ENCODE results near the gene IGSF23. TPM values are rescaled to one million over a fixed set of nuclear protein-coding genes. Genes with fewer than 3 reads are reported as not detected.

Gene IGSF23
- total RNA-seq, 6 experiments from 2014 or later, result not detected

DNA sequence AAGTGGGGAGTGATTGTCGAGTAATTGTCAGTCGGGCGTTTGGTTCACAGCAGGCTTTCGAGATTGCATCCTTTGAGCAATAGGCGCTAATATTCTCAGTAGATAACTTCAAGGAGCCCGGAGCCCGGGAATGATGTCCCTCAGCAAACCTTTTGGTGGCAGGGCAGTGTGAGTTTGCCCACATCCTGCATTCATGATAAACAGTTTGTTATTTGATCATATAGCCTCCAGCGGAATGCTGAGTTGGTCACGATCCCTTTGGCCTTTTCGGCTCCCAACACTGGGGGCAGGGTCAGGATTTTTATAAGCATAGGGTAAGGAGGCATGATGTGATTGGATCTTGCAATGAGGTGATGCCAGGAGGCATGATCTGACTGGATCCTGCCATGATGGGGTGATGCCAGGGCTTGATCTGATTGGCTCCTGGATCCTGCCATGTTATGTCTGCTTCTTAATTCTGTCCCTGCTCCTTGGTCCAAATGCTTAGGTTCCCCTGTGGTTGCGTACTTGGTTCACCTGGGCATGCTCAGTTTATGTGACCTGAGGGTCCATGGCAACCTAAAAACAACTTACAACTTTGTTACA is 38.2 kb upstream of the IGSF23 start:
- TF ChIP-seq, protein P1, sequence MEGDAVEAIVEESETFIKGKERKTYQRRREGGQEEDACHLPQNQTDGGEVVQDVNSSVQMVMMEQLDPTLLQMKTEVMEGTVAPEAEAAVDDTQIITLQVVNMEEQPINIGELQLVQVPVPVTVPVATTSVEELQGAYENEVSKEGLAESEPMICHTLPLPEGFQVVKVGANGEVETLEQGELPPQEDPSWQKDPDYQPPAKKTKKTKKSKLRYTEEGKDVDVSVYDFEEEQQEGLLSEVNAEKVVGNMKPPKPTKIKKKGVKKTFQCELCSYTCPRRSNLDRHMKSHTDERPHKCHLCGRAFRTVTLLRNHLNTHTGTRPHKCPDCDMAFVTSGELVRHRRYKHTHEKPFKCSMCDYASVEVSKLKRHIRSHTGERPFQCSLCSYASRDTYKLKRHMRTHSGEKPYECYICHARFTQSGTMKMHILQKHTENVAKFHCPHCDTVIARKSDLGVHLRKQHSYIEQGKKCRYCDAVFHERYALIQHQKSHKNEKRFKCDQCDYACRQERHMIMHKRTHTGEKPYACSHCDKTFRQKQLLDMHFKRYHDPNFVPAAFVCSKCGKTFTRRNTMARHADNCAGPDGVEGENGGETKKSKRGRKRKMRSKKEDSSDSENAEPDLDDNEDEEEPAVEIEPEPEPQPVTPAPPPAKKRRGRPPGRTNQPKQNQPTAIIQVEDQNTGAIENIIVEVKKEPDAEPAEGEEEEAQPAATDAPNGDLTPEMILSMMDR (IDR thresholded peaks at IDR 0.05), result no peak
- Mint-ChIP-seq H3K27me3 (ENCODE audit: insufficient read depth) (peaks cover 9% of the 10 kb centered on the region), H3K36me3 (ENCODE audit: low read depth) (no peaks in the 10 kb centered on the region), H3K27ac (no peak overlapping the region), H3K4me1 (ENCODE audit: low read depth) (peaks cover 7% of the 10 kb centered on the region; the same call in 1 of the 2 replicates), H3K4me3 (no peak overlapping the region), H3K9me3 (no peaks in the 10 kb centered on the region)
- no peak for DNase-seq

DNA sequence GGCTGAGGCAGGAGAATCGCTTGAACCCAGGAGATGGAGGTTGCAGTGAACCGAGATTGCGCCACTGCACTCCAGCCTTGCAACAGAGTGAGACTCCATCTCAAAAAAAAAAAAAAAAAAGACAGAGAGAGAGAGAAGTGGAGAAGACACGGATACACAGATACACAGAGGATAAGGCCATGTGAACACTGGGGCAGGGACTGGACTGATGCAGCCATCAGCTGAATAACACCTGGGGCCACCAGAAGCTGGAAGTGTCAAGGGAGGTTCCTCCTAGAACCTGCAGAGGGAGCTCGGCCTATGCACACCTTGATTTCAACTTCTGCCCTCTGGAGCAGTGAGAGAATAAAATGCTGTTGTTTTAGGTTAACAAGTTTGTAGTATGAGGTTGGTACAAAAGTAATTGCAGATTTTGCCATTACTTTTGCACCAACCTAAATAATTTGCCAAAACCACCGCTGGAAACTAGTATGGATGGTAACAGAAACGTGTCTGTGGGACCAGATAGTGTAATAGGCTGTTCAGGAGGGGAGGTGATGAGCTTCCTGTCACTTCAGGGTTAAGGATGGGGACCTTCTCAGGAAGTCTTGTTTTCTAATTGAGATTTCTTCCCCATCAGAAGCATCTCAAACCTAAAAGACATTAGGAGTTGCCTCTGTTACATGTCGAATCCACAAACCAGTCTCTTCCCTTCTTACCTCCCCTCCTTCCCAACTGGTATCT is 36.4 kb upstream of the IGSF23 start:
- TF ChIP-seq, protein P1 (IDR thresholded peaks at IDR 0.05), result peak; percentile 79
- DNase-seq, result peak; percentile 9
- Mint-ChIP-seq H3K27me3 (ENCODE audit: insufficient read depth) (peaks cover 9% of the 10 kb centered on the region), H3K27ac (no peak overlapping the region), H3K36me3 (ENCODE audit: low read depth) (no peaks in the 10 kb centered on the region), H3K4me3 (no peak overlapping the region), H3K4me1 (ENCODE audit: low read depth) (peaks cover 7% of the 10 kb centered on the region; the same call in 1 of the 2 replicates), H3K9me3 (no peaks in the 10 kb centered on the region)

DNA sequence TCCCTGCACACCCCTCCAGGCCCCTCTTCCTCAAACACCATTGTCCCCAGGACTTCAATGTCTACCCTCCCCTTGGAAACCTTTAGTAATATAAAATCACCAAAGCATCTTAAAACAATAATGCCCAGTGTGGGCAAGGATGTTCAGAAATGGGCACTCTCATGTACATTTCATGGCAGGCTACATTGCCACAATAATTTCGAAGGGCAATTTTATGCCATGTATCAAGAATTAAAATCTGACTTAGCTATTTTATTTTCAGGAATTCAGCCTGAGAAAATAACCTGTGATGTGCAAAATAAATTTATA is 35.8 kb upstream of the IGSF23 start:
- Mint-ChIP-seq H3K4me1 (ENCODE audit: low read depth) (peaks cover 7% of the 10 kb centered on the region; the same call in 1 of the 2 replicates), H3K27ac (no peak overlapping the region), H3K9me3 (no peaks in the 10 kb centered on the region), H3K4me3 (no peak overlapping the region), H3K36me3 (ENCODE audit: low read depth) (no peaks in the 10 kb centered on the region), H3K27me3 (ENCODE audit: insufficient read depth) (peaks cover 9% of the 10 kb centered on the region)
- no peak for DNase-seq
- TF ChIP-seq, protein P1 (IDR thresholded peaks at IDR 0.05), result no peak

- Mint-ChIP-seq H3K36me3 (ENCODE audit: low read depth) (no peaks in the 10 kb centered on the region), H3K4me1 (ENCODE audit: low read depth) (peaks cover 7% of the 10 kb centered on the region; the same call in 1 of the 2 replicates), H3K27ac (no peak overlapping the region), H3K27me3 (ENCODE audit: insufficient read depth) (peaks cover 6% of the 10 kb centered on the region), H3K4me3 (no peak overlapping the region), H3K9me3 (no peaks in the 10 kb centered on the region)
- no peak for DNase-seq
- TF ChIP-seq, protein P1 (IDR thresholded peaks at IDR 0.05), result no peak
Observed at GRCh38 chr19:44579663-44580365, 33.5 kb upstream of the IGSF23 start.

DNA sequence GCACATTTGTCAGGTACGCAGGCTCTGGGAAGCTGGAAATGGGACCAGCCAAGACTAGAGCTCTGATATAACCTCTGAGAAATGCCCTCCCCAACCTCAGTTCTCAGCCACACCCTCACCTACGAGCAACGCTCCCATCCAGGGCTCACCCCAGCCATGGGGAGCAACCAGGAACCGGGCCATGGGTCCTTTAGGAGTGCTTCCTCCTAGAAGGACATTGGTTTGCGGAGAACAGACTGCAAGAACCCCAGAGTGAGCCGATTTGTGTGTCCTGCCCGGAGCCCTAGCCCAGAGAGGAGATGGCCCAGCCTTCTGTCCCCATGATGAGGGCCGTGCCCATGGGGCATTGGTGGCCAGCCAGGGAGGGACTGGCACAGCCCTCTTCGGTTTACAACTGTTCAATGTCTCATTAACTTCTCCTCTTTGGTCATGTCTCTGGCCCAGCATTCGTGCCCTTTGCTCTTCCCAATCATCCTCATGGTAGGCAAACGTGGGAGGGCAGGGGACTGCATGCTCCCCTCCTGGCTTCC is 32.9 kb upstream of the IGSF23 start:
- Mint-ChIP-seq H3K4me3 (no peak overlapping the region), H3K9me3 (no peaks in the 10 kb centered on the region), H3K4me1 (ENCODE audit: low read depth) (peaks cover 9% of the 10 kb centered on the region), H3K27me3 (ENCODE audit: insufficient read depth) (peaks cover 6% of the 10 kb centered on the region), H3K36me3 (ENCODE audit: low read depth) (no peaks in the 10 kb centered on the region), H3K27ac (no peak overlapping the region)
- no peak for DNase-seq
- TF ChIP-seq, protein P1 (IDR thresholded peaks at IDR 0.05), result no peak
